Heart right ventricle (tissue), 16 donors: ENCODE data around the gene GPR158. TPM values are rescaled to one million over a fixed set of nuclear protein-coding genes. Genes with fewer than 3 reads are reported as not detected.

ENCODE experiments used
- ATAC-seq, 8 donors: fragments of 200-7000 bp; cut with Tn5 transposase; one replicate each; pipeline ENCODE4 v1.9.1; 2020; ENCODE audit warnings: mild to moderate bottlenecking in 8 of 8, moderate library complexity in 8 of 8, moderate number of reproducible peaks in 1 of 8
- DNase-seq, 2 donors: peaks; one replicate each; pipeline ENCODE4 v3.0.0-alpha.2; 2020
- H3K27ac ChIP-seq, 10 donors: fragments of 200-600 bp; sonication (generic) in 2 of 10; one replicate each; pipeline versions ENCODE4 v1.5.0 to v1.8.0; 2020 to 2022; ENCODE audit warnings: mild to moderate bottlenecking in 3 of 10
- H3K27me3 ChIP-seq, 7 donors: fragments of 200-600 bp; one replicate each; pipeline ENCODE4 v1.8.0; 2021 to 2022; ENCODE audit warnings: mild to moderate bottlenecking in 2 of 7
- H3K36me3 ChIP-seq, 9 donors: fragments of 200-600 bp; sonication (generic) in 1 of 9; one replicate each; pipeline versions ENCODE4 v1.5.0 to v1.8.0; 2020 to 2022; ENCODE audit warnings: mild to moderate bottlenecking in 2 of 9
- H3K4me1 ChIP-seq, 9 donors: fragments of 200-600 bp; sonication (generic) in 1 of 9; one replicate each; pipeline versions ENCODE4 v1.5.0 to v1.8.0; 2020 to 2022; ENCODE audit warnings: mild to moderate bottlenecking in 4 of 9
- H3K4me3 ChIP-seq, 10 donors: fragments of 200-600 bp; sonication (generic) in 2 of 10; one replicate each; pipeline versions ENCODE4 v1.5.0 to v1.8.0; 2020 to 2022; ENCODE audit warnings: mild to moderate bottlenecking in 7 of 10, moderate library complexity in 2 of 10
- H3K9me3 ChIP-seq, 11 donors: fragments of 200-600 bp in 10 of 11; sonication (generic) in 2 of 11; one replicate each; pipeline versions ENCODE4 v1.5.0 to v1.8.0; 2013 to 2022; ENCODE audit warnings: mild to moderate bottlenecking in 2 of 11, control low read depth in 1 of 11, moderate library complexity in 1 of 11
- CTCF ChIP-seq, 9 donors: fragments of 200-600 bp; sonication (generic) in 2 of 9; IDR thresholded peaks; one replicate each; pipeline versions ENCODE4 v1.5.0 to v1.8.0; 2021 to 2022; ENCODE audit warnings: antibody characterized with exemption in 9 of 9, mild to moderate bottlenecking in 5 of 9, moderate library complexity in 1 of 9
- WGBS, 2 donors: extraction: QIAGEN DNeasy Blood & Tissue Kit; methylation state at CpG; one replicate each; pipeline ENCODE4 v1.1.7; 2013; ENCODE audit warnings: inconsistent platforms in 1 of 2; 5-methylcytosine and 5-hydroxymethylcytosine counted together
- intact Hi-C, 10 donors: fragments of 100-400 bp; cut with DNase I; formaldehyde crosslinking; loops; one replicate each; pipeline versions ENCODE4 v1.11.1 to v1.14.2; 2022
- polyA plus RNA-seq, 2 donors: library from polyadenylated mRNA; stranded (reverse); fragments of 200-250 nt; gene quantifications; one replicate each; pipeline ENCODE4 v1.2.3, GENCODE V29; 2013
- total RNA-seq, 10 donors: library from RNA; stranded (reverse); fragmentation: NEBNext Ultra II Directional in 3 of 10; extraction: Animal tissue kit (Norgen Biotek cat#: 25700) in 3 of 10; gene quantifications; one replicate each; pipeline versions ENCODE4 v1.2.1 to v1.2.4, GENCODE V29; 2021 to 2023
- donor health status: Arrhythmogenic right ventricular cardiomyopathy.
- donor health status: ischemic (EF 13 %, LVEDD 7.1; RV severe dilation, severe dysfunction).
- donor health status: healthy with polysubstance abuse.
- donor health status: DM: no; HTN: yes; CAD: no.
- donor health status: DM: no; HTN: no; CAD: no.
- donor health status: ischemic (EF 25% LVEDD 6.9; RV normal size, moderate dysfunction).
- donor health status: ischemic (EF 25% LVEDD 5.7; RV mildly dilated, moderate dysfunction).
- donor health status: healthy.
- donor health status: DM: yes; HTN: yes; CAD: no.
- donor health status: Ischemic cardiomyopathy.
- donor health status: ischemic (EF 35%, LVEDD 5.7; RV mildly dilated, moderate dysfunction).
- donor health status: nonischemic (EF 11% LVEDD 7.7; RV severe dilation, severe dysfunction).
- donor health status: DM: yes; HTN: yes; CAD: no.
- donor health status: PGD.
- donor health status: ischemic (EF 29% LVEDD 5.4; RV normal size, mild dysfunction).
- donor health status: nonischemic (EF 23%, LVEDD 6.1; RV moderate dilation, normal function).

GPR158 gene
- total and polyA plus RNA-seq, 12 donors: under 0.01 to 0.04 TPM; not detected in 10

- intact Hi-C loops: no loop called here
- Histone ChIP-seq H3K4me1 (no peaks in the 10 kb centered on the region), H3K4me3 (no peak overlapping the region), H3K36me3 (no peaks in the 10 kb centered on the region), H3K27me3 (peaks cover 0 to 8% (median 0%) of the 10 kb centered on the region in 7 donors), H3K27ac (no peak overlapping the region), H3K9me3 (no peaks in the 10 kb centered on the region)
- no peak for DNase-seq
- TF ChIP-seq CTCF (IDR thresholded peaks at IDR 0.05): no peak
- no peak for ATAC-seq
- WGBS, 2 donors: 89 to 90% methylated on average over 5 of the region's 5 CpGs
Observed at GRCh38 chr10:25261558-25261957, 86.8 kb downstream of the GPR158 start.

DNA sequence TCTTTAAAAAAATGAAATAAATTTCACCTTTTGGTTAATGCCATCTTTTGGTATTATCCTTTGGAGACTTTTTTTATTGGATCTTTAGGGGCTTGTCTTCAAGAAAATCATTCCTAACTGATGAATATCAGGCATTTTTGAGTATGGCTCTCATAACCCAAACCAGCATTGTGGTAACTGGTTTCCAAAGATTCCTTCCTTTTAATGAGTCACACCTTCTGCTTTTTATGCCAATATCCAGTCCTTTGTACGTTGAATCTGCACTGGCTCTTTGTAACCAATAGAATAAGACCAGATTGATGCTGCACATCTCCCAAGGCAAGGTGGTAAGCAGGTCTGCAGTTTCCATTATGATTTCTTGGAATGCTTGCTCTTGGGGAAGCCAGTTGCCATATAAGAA lies 89.1 kb downstream of the GPR158 start:
- TF ChIP-seq CTCF (IDR thresholded peaks at IDR 0.05): no peak
- Histone ChIP-seq H3K4me1 (no peaks in the 10 kb centered on the region), H3K27ac (no peak overlapping the region), H3K9me3 (no peaks in the 10 kb centered on the region), H3K4me3 (no peak overlapping the region), H3K27me3 (peaks cover 0 to 8% (median 0%) of the 10 kb centered on the region in 7 donors), H3K36me3 (no peaks in the 10 kb centered on the region)
- WGBS, 2 donors: 40 to 43% methylated on average over 1 of the region's 1 CpG
- no peak for ATAC-seq
- intact Hi-C loops: no loop called here
- DNase-seq: no peak

DNA sequence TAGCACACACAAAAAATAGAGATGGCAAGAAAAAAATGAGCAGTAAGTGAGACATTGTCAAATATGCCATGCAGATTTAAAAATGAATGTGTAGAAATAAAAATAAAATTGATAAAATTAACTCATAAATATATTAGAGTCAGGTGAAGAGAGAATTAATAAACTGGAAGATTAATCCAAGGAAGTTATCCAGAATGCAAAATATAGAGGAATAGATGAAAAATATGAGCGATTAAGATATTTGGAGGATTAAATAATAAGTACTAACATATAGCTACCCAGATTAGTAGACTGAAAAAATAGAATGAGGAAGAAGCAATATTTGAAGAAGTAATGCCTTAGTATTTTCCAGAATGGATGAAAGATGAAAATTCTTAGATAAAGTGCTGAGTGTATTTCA lies 103.4 kb downstream of the GPR158 start:
- 83 to 92% methylated on average over 1 of the region's 1 CpG for WGBS, 2 donors
- Histone ChIP-seq H3K27me3 (no peaks in the 10 kb centered on the region), H3K36me3 (no peaks in the 10 kb centered on the region), H3K4me3 (no peak overlapping the region), H3K9me3 (peaks cover 0 to 44% (median 14%) of the 10 kb centered on the region in 11 donors), H3K4me1 (no peaks in the 10 kb centered on the region), H3K27ac (no peak overlapping the region)
- DNase-seq (no peak), ATAC-seq (no peak)
- no peak for TF ChIP-seq CTCF (IDR thresholded peaks at IDR 0.05)
- intact Hi-C loops: no loop called here

GRCh38 chr10:25280076-25280475 lies 105.3 kb downstream of the GPR158 start:
- no peaks in the 10 kb centered on the region for H3K4me1 ChIP-seq
- ATAC-seq: no peak
- H3K4me3 ChIP-seq: no peak overlapping the region
- H3K27ac ChIP-seq: no peak overlapping the region
- H3K36me3 ChIP-seq: no peaks in the 10 kb centered on the region
- intact Hi-C loops: no loop called here
- no peak for DNase-seq
- WGBS, 2 donors: 98% methylated on average over 1 of the region's 1 CpG
- TF ChIP-seq CTCF (IDR thresholded peaks at IDR 0.05): no peak
- no peaks in the 10 kb centered on the region for H3K27me3 ChIP-seq
- H3K9me3 ChIP-seq: peaks cover 0 to 46% (median 14%) of the 10 kb centered on the region in 11 donors
